Keratinocyte (primary cell): ENCODE data around the gene ELMOD1.

Experiments used
- EZH2 ChIP-seq: IDR thresholded peaks from one replicate; pipeline ENCODE4 v1.6.1; 2012; ENCODE audit warnings: inconsistent platforms, mild to moderate bottlenecking, low read length, moderate library complexity
- TF ChIP-seq, protein P1 (sequence below), 3 experiments: IDR thresholded peaks in 1 of 3; conservative IDR thresholded peaks in 1 of 3; optimal IDR thresholded peaks in 1 of 3; 2 replicates in 2 of 3; 3 replicates in 1 of 3; pipeline versions ENCODE3 to v1.5.1; 2011; ENCODE audit warnings: low read length in 3 of 3, mild to moderate bottlenecking in 3 of 3, moderate library complexity in 2 of 3, control low read depth in 1 of 3, inconsistent platforms in 1 of 3; ENCODE audit not compliant: insufficient read depth in 2 of 3; ENCODE audit errors: extremely low read depth in 1 of 3

DNA sequence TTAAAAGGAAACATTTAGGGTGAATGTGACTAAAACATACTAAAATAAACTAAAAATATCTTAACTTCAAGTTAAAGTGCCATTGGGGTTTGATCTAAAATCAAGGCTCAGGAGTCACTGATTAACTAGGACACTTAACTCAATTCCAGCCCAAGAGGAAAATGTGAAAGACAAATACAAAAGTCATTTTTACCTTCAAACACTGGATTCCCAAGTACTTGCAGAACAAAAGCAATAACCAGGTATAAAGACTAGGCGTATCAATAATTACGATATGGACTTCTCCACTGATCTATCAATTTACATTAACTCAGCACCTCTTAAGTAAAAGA, 41.0 kb upstream of the ELMOD1 start:
- TF ChIP-seq, protein P1, sequence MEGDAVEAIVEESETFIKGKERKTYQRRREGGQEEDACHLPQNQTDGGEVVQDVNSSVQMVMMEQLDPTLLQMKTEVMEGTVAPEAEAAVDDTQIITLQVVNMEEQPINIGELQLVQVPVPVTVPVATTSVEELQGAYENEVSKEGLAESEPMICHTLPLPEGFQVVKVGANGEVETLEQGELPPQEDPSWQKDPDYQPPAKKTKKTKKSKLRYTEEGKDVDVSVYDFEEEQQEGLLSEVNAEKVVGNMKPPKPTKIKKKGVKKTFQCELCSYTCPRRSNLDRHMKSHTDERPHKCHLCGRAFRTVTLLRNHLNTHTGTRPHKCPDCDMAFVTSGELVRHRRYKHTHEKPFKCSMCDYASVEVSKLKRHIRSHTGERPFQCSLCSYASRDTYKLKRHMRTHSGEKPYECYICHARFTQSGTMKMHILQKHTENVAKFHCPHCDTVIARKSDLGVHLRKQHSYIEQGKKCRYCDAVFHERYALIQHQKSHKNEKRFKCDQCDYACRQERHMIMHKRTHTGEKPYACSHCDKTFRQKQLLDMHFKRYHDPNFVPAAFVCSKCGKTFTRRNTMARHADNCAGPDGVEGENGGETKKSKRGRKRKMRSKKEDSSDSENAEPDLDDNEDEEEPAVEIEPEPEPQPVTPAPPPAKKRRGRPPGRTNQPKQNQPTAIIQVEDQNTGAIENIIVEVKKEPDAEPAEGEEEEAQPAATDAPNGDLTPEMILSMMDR (optimal IDR thresholded peaks at IDR 0.05 in 1 of 3, IDR thresholded peaks at IDR 0.05 in 1 of 3, conservative IDR thresholded peaks at IDR 0.05 in 1 of 3; ENCODE audit: extremely low read depth in 1 of 3, insufficient read depth in 2 of 3, low read length in 3 of 3), result no peak
- no peak for TF ChIP-seq EZH2
